IMR-90 (cell line): ENCODE results near the gene TMEM256.

ENCODE experiments used
- CHD1 ChIP-seq: IDR thresholded peaks from 2 replicates; pipeline ENCODE4 v1.6.1; 2012; ENCODE audit warnings: low read depth, low read length, improper control_type of control experiment
- POLR2A ChIP-seq: IDR thresholded peaks from 2 replicates; pipeline ENCODE4 v1.6.1; 2012; ENCODE audit warnings: mild to moderate bottlenecking, low read depth, low read length
- RAD21 ChIP-seq: IDR thresholded peaks from 2 replicates; pipeline ENCODE4 v1.6.1; 2012; ENCODE audit warnings: low read length, improper control_type of control experiment
- RFX5 ChIP-seq: IDR thresholded peaks from 2 replicates; pipeline ENCODE4 v1.8.0; 2012; ENCODE audit warnings: low read depth, mild to moderate bottlenecking, low read length, moderate library complexity
- TF ChIP-seq, protein P1 (sequence below): conservative IDR thresholded peaks from 2 replicates; pipeline ENCODE4 v1.5.1; 2012; ENCODE audit warnings: mild to moderate bottlenecking, low read depth, low read length, improper control_type of control experiment
- TF ChIP-seq, protein P2 (sequence below): fragments of 150-350 bp; IDR thresholded peaks from 2 replicates; pipeline ENCODE4 v1.6.1; 2016; ENCODE audit warnings: low read depth, mild to moderate bottlenecking, low read length, moderate library complexity, borderline replicate concordance
- TF ChIP-seq, protein P3 (sequence below): fragments of 150-350 bp; IDR thresholded peaks from 2 replicates; pipeline ENCODE4 v1.6.1; 2017; ENCODE audit warnings: mild to moderate bottlenecking, antibody characterized with exemption, low read length, low read depth

DNA sequence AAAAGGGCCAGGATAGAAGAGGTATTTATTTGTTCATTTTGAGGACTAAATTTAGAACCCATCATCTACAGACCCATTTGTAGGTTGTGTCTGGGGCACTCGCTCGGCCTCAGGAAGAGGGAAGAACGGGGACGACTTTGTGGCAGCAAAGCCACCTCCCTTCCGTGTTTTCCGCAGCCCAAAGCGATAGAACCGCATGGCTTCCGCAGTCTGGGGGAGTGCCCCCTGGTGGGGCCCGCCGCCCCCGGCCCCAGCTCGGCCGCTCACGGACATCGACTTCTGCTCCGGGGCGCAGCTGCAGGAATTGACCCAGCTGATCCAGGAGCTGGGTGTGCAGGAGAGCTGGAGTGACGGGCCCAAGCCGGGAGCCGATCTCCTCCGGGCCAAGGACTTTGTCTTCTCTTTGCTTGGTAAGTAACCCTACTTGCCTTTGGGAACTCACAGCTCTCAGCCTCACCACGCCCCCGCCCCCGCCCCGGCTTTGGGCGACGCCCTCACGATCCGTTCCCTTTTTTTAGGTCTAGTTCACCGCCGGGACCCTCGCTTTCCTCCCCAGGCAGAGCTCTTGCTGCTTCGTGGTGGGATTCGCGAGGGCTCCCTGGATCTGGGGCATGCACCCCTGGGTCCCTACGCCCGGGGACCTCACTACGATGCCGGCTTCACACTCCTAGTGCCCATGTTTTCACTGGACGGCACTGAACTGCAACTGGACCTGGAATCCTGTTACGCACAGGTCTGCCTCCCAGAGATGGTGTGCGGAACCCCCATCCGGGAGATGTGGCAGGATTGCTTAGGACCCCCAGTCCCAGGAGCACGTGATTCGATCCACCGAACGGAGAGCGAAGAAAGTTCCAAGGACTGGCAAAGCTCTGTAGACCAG, 32.0 kb upstream of the TMEM256 start:
- TF ChIP-seq, protein P1, sequence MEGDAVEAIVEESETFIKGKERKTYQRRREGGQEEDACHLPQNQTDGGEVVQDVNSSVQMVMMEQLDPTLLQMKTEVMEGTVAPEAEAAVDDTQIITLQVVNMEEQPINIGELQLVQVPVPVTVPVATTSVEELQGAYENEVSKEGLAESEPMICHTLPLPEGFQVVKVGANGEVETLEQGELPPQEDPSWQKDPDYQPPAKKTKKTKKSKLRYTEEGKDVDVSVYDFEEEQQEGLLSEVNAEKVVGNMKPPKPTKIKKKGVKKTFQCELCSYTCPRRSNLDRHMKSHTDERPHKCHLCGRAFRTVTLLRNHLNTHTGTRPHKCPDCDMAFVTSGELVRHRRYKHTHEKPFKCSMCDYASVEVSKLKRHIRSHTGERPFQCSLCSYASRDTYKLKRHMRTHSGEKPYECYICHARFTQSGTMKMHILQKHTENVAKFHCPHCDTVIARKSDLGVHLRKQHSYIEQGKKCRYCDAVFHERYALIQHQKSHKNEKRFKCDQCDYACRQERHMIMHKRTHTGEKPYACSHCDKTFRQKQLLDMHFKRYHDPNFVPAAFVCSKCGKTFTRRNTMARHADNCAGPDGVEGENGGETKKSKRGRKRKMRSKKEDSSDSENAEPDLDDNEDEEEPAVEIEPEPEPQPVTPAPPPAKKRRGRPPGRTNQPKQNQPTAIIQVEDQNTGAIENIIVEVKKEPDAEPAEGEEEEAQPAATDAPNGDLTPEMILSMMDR: 0 out of 2 replicates have a peak, but pooled peaks have one; percentile 8
- TF ChIP-seq RAD21 (no peak), RFX5 (no peak), CHD1 (no peak), POLR2A (no peak)
- TF ChIP-seq, protein P2, sequence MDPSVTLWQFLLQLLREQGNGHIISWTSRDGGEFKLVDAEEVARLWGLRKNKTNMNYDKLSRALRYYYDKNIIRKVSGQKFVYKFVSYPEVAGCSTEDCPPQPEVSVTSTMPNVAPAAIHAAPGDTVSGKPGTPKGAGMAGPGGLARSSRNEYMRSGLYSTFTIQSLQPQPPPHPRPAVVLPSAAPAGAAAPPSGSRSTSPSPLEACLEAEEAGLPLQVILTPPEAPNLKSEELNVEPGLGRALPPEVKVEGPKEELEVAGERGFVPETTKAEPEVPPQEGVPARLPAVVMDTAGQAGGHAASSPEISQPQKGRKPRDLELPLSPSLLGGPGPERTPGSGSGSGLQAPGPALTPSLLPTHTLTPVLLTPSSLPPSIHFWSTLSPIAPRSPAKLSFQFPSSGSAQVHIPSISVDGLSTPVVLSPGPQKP: no peak
- TF ChIP-seq, protein P3, sequence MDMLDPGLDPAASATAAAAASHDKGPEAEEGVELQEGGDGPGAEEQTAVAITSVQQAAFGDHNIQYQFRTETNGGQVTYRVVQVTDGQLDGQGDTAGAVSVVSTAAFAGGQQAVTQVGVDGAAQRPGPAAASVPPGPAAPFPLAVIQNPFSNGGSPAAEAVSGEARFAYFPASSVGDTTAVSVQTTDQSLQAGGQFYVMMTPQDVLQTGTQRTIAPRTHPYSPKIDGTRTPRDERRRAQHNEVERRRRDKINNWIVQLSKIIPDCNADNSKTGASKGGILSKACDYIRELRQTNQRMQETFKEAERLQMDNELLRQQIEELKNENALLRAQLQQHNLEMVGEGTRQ: no peak
